ENCODE results near the gene TSFM. TPM values are rescaled to one million over a fixed set of nuclear protein-coding genes. Genes with fewer than 3 reads are reported as not detected.
A peak's percentile ranks its signal among the peaks of the same experiment; 100 is the strongest.

Gene TSFM
- total and polyA plus RNA-seq, 5 donors from 2014 or later: 22.8 to 50.4 (median 38.4) TPM

GRCh38 chr12:57741844-57742738 lies 40.5 kb upstream of the TSFM start:
- DNase-seq (peak; percentile 72 to 92 (median 81)), ATAC-seq (ENCODE audit: low read depth in 2 of 2) (peak; percentile 64)
- Mint-ChIP-seq H3K36me3 (peaks cover 8% of the 10 kb centered on the region), H3K9me3 (peaks cover 0 to 2% (median 0%) of the 10 kb centered on the region in 7 donors), H3K4me3 (peak overlapping the region; percentile 84 to 91 (median 89)), H3K27me3 (no peaks in the 10 kb centered on the region), H3K4me1 (peaks cover 0 to 69% (median 37%) of the 10 kb centered on the region in 4 donors), H3K27ac (peak overlapping the region; percentile 86 to 97 (median 90))
- no peaks in the 10 kb centered on the region for H3K27me3 ChIP-seq (ENCODE audit: control insufficient read depth, insufficient read depth, low read length)
- H3K27ac ChIP-seq (ENCODE audit: insufficient read depth, low read length, poor library complexity, severe bottlenecking): peak overlapping the region; percentile 88
- peaks cover 68% of the 10 kb centered on the region for H3K4me1 ChIP-seq (ENCODE audit: control insufficient read depth, insufficient read depth, low read length, poor library complexity, severe bottlenecking)
- H3K4me3 ChIP-seq (ENCODE audit: low read depth, low read length): peak overlapping the region; percentile 99
- peaks cover 8% of the 10 kb centered on the region for H3K36me3 ChIP-seq (ENCODE audit: control insufficient read depth, insufficient read depth, low read length)
- H3K9me3 ChIP-seq (ENCODE audit: control insufficient read depth in 2 of 2, low read length in 2 of 2): no peaks in the 10 kb centered on the region

GRCh38 chr12:57743769-57744168 lies 38.8 kb upstream of the TSFM start:
- no peak for ATAC-seq (ENCODE audit: low read depth in 2 of 2)
- H3K36me3 ChIP-seq (ENCODE audit: control insufficient read depth, insufficient read depth, low read length): peaks cover 15% of the 10 kb centered on the region
- peak overlapping the region; percentile 86 to 93 (median 92) for H3K4me3 Mint-ChIP-seq
- H3K27me3 Mint-ChIP-seq: no peaks in the 10 kb centered on the region
- H3K4me1 ChIP-seq (ENCODE audit: control insufficient read depth, insufficient read depth, low read length, poor library complexity, severe bottlenecking): peaks cover 64% of the 10 kb centered on the region
- peaks cover 0 to 67% (median 38%) of the 10 kb centered on the region in 4 donors for H3K4me1 Mint-ChIP-seq
- DNase-seq: no peak
- H3K27me3 ChIP-seq (ENCODE audit: control insufficient read depth, insufficient read depth, low read length): no peaks in the 10 kb centered on the region
- no peaks in the 10 kb centered on the region for H3K9me3 ChIP-seq (ENCODE audit: control insufficient read depth in 2 of 2, low read length in 2 of 2)
- H3K9me3 Mint-ChIP-seq: peaks cover 0 to 2% (median 0%) of the 10 kb centered on the region in 7 donors
- peak overlapping the region in 2 of 3 donors; percentile 97 for H3K27ac Mint-ChIP-seq
- peak overlapping the region; percentile 93 for H3K27ac ChIP-seq (ENCODE audit: insufficient read depth, low read length, poor library complexity, severe bottlenecking)
- peaks cover 14% of the 10 kb centered on the region for H3K36me3 Mint-ChIP-seq
- peak overlapping the region; percentile 84 for H3K4me3 ChIP-seq (ENCODE audit: low read depth, low read length)

- Histone ChIP-seq H3K36me3 (ENCODE audit: control insufficient read depth, insufficient read depth, low read length) (peaks cover 21% of the 10 kb centered on the region), H3K27ac (ENCODE audit: insufficient read depth, low read length, poor library complexity, severe bottlenecking) (peak overlapping the region; percentile 93), H3K4me3 (ENCODE audit: low read depth, low read length) (peak overlapping the region; percentile 84), H3K27me3 (ENCODE audit: control insufficient read depth, insufficient read depth, low read length) (no peaks in the 10 kb centered on the region), H3K4me1 (ENCODE audit: control insufficient read depth, insufficient read depth, low read length, poor library complexity, severe bottlenecking) (peaks cover 59% of the 10 kb centered on the region), H3K9me3 (ENCODE audit: control insufficient read depth in 2 of 2, low read length in 2 of 2) (no peaks in the 10 kb centered on the region)
- Mint-ChIP-seq H3K27ac (peak overlapping the region; percentile 89 to 97 (median 97)), H3K4me3 (peak overlapping the region; percentile 86 to 93 (median 92)), H3K27me3 (no peaks in the 10 kb centered on the region), H3K4me1 (peaks cover 0 to 66% (median 36%) of the 10 kb centered on the region in 4 donors), H3K36me3 (peaks cover 14% of the 10 kb centered on the region), H3K9me3 (peaks cover 0 to 2% (median 0%) of the 10 kb centered on the region in 7 donors)
- peak in 2 of 3 donors; percentile 37 to 64 for DNase-seq
- peak; percentile 3 to 13 for ATAC-seq (ENCODE audit: low read depth in 2 of 2)
Observed at GRCh38 chr12:57744194-57744776, 38.3 kb upstream of the TSFM start.

GRCh38 chr12:57744777-57745484 lies 37.7 kb upstream of the TSFM start, which contains the start of gene TSPAN31:
Gene TSPAN31 (plus strand): TSS chr12:57745039. CDS start chr12:57745155, 116 bp downstream.
- DNase-seq: peak; percentile 92 to 98 (median 96)
- peak; percentile 80 to 82 for ATAC-seq (ENCODE audit: low read depth in 2 of 2)
- Histone ChIP-seq H3K27ac (ENCODE audit: insufficient read depth, low read length, poor library complexity, severe bottlenecking) (peak within 1 kb of the TSS; percentile 93), H3K4me3 (ENCODE audit: low read depth, low read length) (peak within 1 kb of the TSS; percentile 84), H3K36me3 (ENCODE audit: control insufficient read depth, insufficient read depth, low read length) (peaks cover 23% of the 10 kb centered on the region), H3K9me3 (ENCODE audit: control insufficient read depth in 2 of 2, low read length in 2 of 2) (no peaks in the 10 kb centered on the region), H3K27me3 (ENCODE audit: control insufficient read depth, insufficient read depth, low read length) (no peaks in the 10 kb centered on the region), H3K4me1 (ENCODE audit: control insufficient read depth, insufficient read depth, low read length, poor library complexity, severe bottlenecking) (peaks cover 52% of the 10 kb centered on the region)
- H3K4me3 Mint-ChIP-seq: peak within 1 kb of the TSS; percentile 86 to 93 (median 92)
- H3K27ac Mint-ChIP-seq: peak within 1 kb of the TSS; percentile 89 to 97 (median 97)
- H3K4me1 Mint-ChIP-seq: peaks cover 0 to 60% (median 32%) of the 10 kb centered on the region in 4 donors
- peaks cover 0 to 2% (median 0%) of the 10 kb centered on the region in 7 donors for H3K9me3 Mint-ChIP-seq
- H3K36me3 Mint-ChIP-seq: peaks cover 14% of the 10 kb centered on the region
- no peaks in the 10 kb centered on the region for H3K27me3 Mint-ChIP-seq

- Mint-ChIP-seq H3K4me1 (peaks cover 0 to 61% (median 32%) of the 10 kb centered on the region in 4 donors), H3K9me3 (peaks cover 0 to 2% (median 0%) of the 10 kb centered on the region in 7 donors), H3K36me3 (peaks cover 17% of the 10 kb centered on the region), H3K4me3 (peak overlapping the region; percentile 86 to 93 (median 92)), H3K27ac (peak overlapping the region; percentile 89 to 97 (median 97)), H3K27me3 (no peaks in the 10 kb centered on the region)
- peaks cover 47% of the 10 kb centered on the region for H3K4me1 ChIP-seq (ENCODE audit: control insufficient read depth, insufficient read depth, low read length, poor library complexity, severe bottlenecking)
- peaks cover 25% of the 10 kb centered on the region for H3K36me3 ChIP-seq (ENCODE audit: control insufficient read depth, insufficient read depth, low read length)
- ATAC-seq (ENCODE audit: low read depth in 2 of 2) (no peak), DNase-seq (no peak)
- H3K9me3 ChIP-seq (ENCODE audit: control insufficient read depth in 2 of 2, low read length in 2 of 2): no peaks in the 10 kb centered on the region
- H3K27ac ChIP-seq (ENCODE audit: insufficient read depth, low read length, poor library complexity, severe bottlenecking): peak overlapping the region; percentile 93
- peak overlapping the region; percentile 84 for H3K4me3 ChIP-seq (ENCODE audit: low read depth, low read length)
- H3K27me3 ChIP-seq (ENCODE audit: control insufficient read depth, insufficient read depth, low read length): no peaks in the 10 kb centered on the region
Observed at GRCh38 chr12:57745485-57745881, 37.1 kb upstream of the TSFM start.

- Mint-ChIP-seq H3K27ac (peak overlapping the region; percentile 89 to 97 (median 97)), H3K4me1 (peaks cover 0 to 61% (median 28%) of the 10 kb centered on the region in 4 donors), H3K36me3 (peaks cover 14% of the 10 kb centered on the region), H3K9me3 (peaks cover 0 to 1% (median 0%) of the 10 kb centered on the region in 7 donors), H3K4me3 (peak overlapping the region; percentile 86 to 93 (median 92)), H3K27me3 (no peaks in the 10 kb centered on the region)
- no peaks in the 10 kb centered on the region for H3K9me3 ChIP-seq (ENCODE audit: control insufficient read depth in 2 of 2, low read length in 2 of 2)
- no peaks in the 10 kb centered on the region for H3K27me3 ChIP-seq (ENCODE audit: control insufficient read depth, insufficient read depth, low read length)
- no peak overlapping the region for H3K27ac ChIP-seq (ENCODE audit: insufficient read depth, low read length, poor library complexity, severe bottlenecking)
- peaks cover 25% of the 10 kb centered on the region for H3K36me3 ChIP-seq (ENCODE audit: control insufficient read depth, insufficient read depth, low read length)
- H3K4me3 ChIP-seq (ENCODE audit: low read depth, low read length): no peak overlapping the region
- peaks cover 43% of the 10 kb centered on the region for H3K4me1 ChIP-seq (ENCODE audit: control insufficient read depth, insufficient read depth, low read length, poor library complexity, severe bottlenecking)
- ATAC-seq (ENCODE audit: low read depth in 2 of 2) (no peak), DNase-seq (no peak)
Observed at GRCh38 chr12:57746025-57746424, 36.6 kb upstream of the TSFM start.

GRCh38 chr12:57749061-57749460 lies 33.5 kb upstream of the TSFM start:
- Mint-ChIP-seq H3K4me1 (peaks cover 12 to 71% (median 40%) of the 10 kb centered on the region in 4 donors), H3K4me3 (peak overlapping the region in 1 of 4 donors; percentile 18), H3K27me3 (no peaks in the 10 kb centered on the region), H3K27ac (peak overlapping the region in 1 of 3 donors; percentile 13), H3K36me3 (peaks cover 14% of the 10 kb centered on the region), H3K9me3 (no peaks in the 10 kb centered on the region)
- DNase-seq (no peak), ATAC-seq (ENCODE audit: low read depth in 2 of 2) (no peak)
- Histone ChIP-seq H3K27me3 (ENCODE audit: control insufficient read depth, insufficient read depth, low read length) (no peaks in the 10 kb centered on the region), H3K9me3 (ENCODE audit: control insufficient read depth in 2 of 2, low read length in 2 of 2) (no peaks in the 10 kb centered on the region), H3K36me3 (ENCODE audit: control insufficient read depth, insufficient read depth, low read length) (peaks cover 25% of the 10 kb centered on the region), H3K4me3 (ENCODE audit: low read depth, low read length) (no peak overlapping the region), H3K27ac (ENCODE audit: insufficient read depth, low read length, poor library complexity, severe bottlenecking) (no peak overlapping the region), H3K4me1 (ENCODE audit: control insufficient read depth, insufficient read depth, low read length, poor library complexity, severe bottlenecking) (peaks cover 43% of the 10 kb centered on the region)
